Esophagus (tissue), 2 donors: ENCODE results near the gene C8G. TPM values are rescaled to one million over a fixed set of nuclear protein-coding genes. Genes with fewer than 3 reads are reported as not detected.

Experiments
- H3K27ac ChIP-seq, 2 donors: one replicate each; pipeline ENCODE4 v1.5.1; 2013; ENCODE audit warnings: low read depth in 2 of 2, mild to moderate bottlenecking in 2 of 2, inconsistent platforms in 1 of 2, low read length in 1 of 2, moderate library complexity in 1 of 2
- H3K27me3 ChIP-seq, 2 donors: one replicate each; pipeline ENCODE4 v1.6.1; 2013; ENCODE audit warnings: low read length in 2 of 2, control low read depth in 1 of 2, mild to moderate bottlenecking in 1 of 2; ENCODE audit not compliant: insufficient read depth in 2 of 2, control insufficient read depth in 1 of 2
- H3K36me3 ChIP-seq, 2 donors: one replicate each; pipeline ENCODE4 v1.6.1; 2013; ENCODE audit warnings: low read length in 1 of 2; ENCODE audit not compliant: control insufficient read depth in 2 of 2, insufficient read depth in 2 of 2
- H3K4me1 ChIP-seq, 2 donors: one replicate each; pipeline ENCODE4 v1.6.1; 2013; ENCODE audit warnings: low read length in 1 of 2; ENCODE audit not compliant: control insufficient read depth in 2 of 2, insufficient read depth in 2 of 2
- H3K4me3 ChIP-seq, 2 donors: one replicate each; pipeline ENCODE4 v1.5.1; 2013; ENCODE audit warnings: low read length in 2 of 2, mild to moderate bottlenecking in 2 of 2, low read depth in 1 of 2, moderate library complexity in 1 of 2
- H3K9me3 ChIP-seq, 2 donors: one replicate each; pipeline ENCODE4 v1.6.1; 2013; ENCODE audit warnings: mild to moderate bottlenecking in 2 of 2, low read depth in 1 of 2, low read length in 1 of 2, moderate library complexity in 1 of 2; ENCODE audit not compliant: control insufficient read depth in 2 of 2, insufficient read depth in 1 of 2
- WGBS, 2 donors: extraction: QIAGEN DNeasy Blood & Tissue Kit; methylation state at CpG; one replicate each; pipeline ENCODE4 v1.1.7; 2013; 5-methylcytosine and 5-hydroxymethylcytosine counted together
- polyA plus RNA-seq, 2 donors: library from polyadenylated mRNA; stranded (reverse); fragments of 200-250 nt; gene quantifications; one replicate each; pipeline ENCODE4 v1.2.3, GENCODE V29; 2013
- donor health status: healthy with polysubstance abuse.
- donor health status: Bipolar disorder and iron deficiency.

The C8G gene
- polyA plus RNA-seq, 2 donors, result 1.2 to 1.8 TPM

DNA sequence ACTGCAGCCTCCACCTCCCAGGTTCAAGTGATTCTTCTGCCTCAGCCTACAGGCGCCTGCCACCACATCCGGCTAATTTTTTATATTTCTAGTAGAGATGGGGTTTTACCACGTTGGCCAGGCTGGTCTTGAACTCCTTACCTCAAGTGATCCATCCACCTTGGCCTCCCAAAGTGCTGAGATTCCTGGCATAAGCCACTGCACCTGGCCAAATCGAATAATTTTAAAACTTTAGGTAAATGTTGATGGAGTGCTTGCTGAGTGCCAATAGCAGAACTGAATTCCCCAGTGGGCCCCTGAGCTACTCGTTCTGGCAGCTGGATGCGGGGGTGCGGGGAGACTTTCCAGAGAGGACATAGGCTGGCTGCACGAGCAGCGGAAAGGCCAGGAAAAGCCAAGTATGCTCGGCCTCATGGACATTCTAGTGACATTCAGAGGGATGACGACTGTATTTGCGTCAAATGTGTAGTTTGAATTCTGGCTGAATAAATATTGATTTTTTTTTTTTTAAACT is 41.9 kb upstream of the C8G start:
- Histone ChIP-seq H3K4me3 (no peak overlapping the region), H3K36me3 (peaks cover 7 to 21% of the 10 kb centered on the region in 2 donors)

DNA sequence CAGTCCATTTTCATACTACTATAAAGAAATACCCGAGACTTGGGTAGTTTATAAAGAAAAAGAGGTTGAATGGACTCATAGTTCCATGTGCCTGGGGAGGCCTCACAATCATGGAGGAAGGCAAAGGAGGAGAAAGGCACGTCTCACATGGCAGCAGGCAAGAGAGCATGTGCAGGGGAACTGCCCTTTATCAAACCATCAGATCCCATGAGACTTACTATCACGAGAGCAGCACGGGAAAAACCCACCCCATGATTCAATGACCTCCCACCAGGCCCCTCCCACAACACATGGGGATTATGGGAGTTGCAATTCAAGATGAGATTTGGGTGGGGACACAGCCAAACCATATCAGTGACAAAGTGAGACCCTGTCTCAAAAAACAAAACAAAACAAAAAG is 38.8 kb upstream of the C8G start:
- 77 to 79% methylated on average over 4 of the region's 4 CpGs for WGBS, 2 donors
- Histone ChIP-seq H3K4me3 (no peak overlapping the region), H3K27ac (no peak overlapping the region), H3K36me3 (peaks cover 10 to 37% of the 10 kb centered on the region in 2 donors), H3K9me3 (no peaks in the 10 kb centered on the region), H3K4me1 (peaks cover 7 to 12% of the 10 kb centered on the region in 2 donors), H3K27me3 (no peaks in the 10 kb centered on the region)

More for the DNA sequence above, 41.9 kb upstream of the C8G start:
- H3K27me3 ChIP-seq, result no peaks in the 10 kb centered on the region
- peaks cover 7 to 24% of the 10 kb centered on the region in 2 donors for H3K4me1 ChIP-seq
- H3K27ac ChIP-seq, result peak overlapping the region; percentile 97 to 99
- no peaks in the 10 kb centered on the region for H3K9me3 ChIP-seq
- 50 to 55% methylated on average over 12 of the region's 12 CpGs for WGBS, 2 donors

DNA sequence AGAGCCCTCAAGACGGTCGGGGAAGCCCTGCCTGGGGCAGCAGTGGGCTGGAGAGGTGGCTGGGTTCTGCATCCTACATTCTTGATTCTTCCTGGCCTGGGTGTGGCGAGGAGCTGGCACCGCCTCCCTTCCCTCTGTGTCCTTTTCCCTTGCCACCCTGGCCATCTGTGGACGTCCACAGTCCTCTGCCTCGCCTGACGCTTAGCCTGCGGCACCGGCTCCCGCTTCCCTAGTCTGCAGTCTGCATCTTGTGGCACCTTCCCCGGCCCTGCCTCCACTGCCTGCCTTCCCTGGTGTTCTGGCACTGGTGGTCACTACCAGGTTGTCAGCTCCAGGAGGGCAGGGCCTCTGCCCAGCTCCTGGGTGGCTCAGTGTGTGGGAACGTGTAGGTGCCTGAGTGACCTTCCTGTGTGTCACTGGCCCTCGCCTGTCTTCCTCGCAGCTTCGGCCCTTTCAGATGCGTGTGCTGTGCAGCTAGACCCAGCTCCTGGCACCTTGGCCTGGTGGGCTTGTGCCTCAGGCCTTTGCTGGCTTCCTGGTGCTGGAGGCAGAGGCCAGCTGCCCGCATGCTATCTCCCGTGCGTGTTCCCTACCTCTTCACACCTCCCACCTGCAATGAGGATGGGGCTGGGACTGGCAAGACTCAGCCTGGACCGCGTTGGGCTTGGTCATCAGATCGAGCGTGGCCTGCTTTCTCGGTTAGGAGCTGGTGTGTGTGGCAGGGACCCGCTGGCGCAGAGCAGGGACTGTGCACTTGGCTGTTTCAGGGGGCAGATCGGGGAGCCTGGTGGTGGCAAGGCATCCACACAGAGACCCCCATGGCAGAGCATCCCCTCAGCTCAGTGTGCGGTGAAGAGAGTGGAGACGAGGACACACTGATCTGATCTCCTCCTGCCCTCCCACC is 37.8 kb upstream of the C8G start:
- WGBS, 2 donors, result 94 to 96% methylated on average over 29 of the region's 29 CpGs
- no peak overlapping the region for H3K4me3 ChIP-seq
- peaks cover 1 to 2% of the 10 kb centered on the region in 2 donors for H3K4me1 ChIP-seq
- H3K9me3 ChIP-seq, result no peaks in the 10 kb centered on the region
- peaks cover 10 to 37% of the 10 kb centered on the region in 2 donors for H3K36me3 ChIP-seq
- H3K27me3 ChIP-seq, result no peaks in the 10 kb centered on the region
- no peak overlapping the region for H3K27ac ChIP-seq

DNA sequence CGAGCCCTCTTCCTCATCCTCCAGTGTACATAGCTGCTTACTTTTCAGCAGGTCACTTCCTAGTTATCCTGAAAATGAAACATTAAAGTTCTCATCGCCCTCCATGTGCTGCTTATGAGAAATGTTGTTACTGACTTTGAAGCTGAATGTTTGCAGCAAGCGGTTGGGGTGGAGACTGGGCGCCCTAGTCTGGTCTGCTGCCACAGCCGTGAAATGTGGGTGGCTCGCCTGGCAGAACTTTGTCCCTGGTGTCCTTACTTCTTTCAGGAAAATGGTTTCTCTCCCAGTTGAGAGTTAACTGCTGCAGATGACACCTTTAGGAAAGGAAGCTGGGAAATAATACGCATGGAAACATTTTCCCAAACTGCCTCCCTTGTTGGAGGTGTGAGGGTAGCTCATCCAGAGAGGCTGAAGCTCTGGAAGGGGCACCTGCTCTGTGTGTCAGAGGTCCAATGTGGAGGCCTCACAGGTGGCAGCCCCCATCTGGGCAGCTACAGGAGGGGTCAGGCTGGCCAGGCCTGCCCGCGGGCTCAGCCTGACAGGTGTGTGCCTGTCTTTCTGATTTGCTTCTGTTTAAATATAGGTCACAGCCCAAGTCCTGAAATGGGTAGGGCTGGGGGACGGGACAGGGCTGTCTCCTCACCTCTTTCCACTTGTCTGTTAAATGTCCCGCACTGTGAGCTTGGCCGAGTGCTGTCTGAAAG is 34.7 kb upstream of the C8G start:
- no peaks in the 10 kb centered on the region for H3K27me3 ChIP-seq
- H3K4me1 ChIP-seq, result no peaks in the 10 kb centered on the region
- WGBS, 2 donors, result 87 to 92% methylated on average over 12 of the region's 12 CpGs
- H3K9me3 ChIP-seq, result no peaks in the 10 kb centered on the region
- H3K4me3 ChIP-seq, result no peak overlapping the region
- no peak overlapping the region for H3K27ac ChIP-seq
- peaks cover 10 to 52% of the 10 kb centered on the region in 2 donors for H3K36me3 ChIP-seq

DNA sequence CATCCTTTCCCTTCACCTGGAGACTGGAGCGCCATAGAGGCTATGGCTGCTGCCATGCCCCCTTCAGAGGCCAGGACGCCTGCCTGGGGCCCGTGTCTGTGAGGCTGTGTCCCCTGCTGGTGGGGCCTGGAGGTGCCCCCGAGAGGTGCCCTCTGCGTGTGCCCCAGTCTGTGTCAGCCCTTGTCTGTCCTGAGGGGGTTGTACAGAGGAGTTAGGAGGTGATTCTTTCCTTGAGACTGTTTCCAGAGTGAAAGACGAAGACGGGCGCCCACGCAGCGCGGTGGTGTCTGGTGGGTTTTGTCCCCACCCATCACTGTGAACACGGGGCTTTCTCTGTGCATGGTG is 34.2 kb upstream of the C8G start:
- no peaks in the 10 kb centered on the region for H3K27me3 ChIP-seq
- H3K36me3 ChIP-seq, result peaks cover 10 to 56% of the 10 kb centered on the region in 2 donors
- WGBS, 2 donors, result 90% methylated on average over 12 of the region's 12 CpGs
- no peaks in the 10 kb centered on the region for H3K4me1 ChIP-seq
- no peak overlapping the region for H3K27ac ChIP-seq
- no peak overlapping the region for H3K4me3 ChIP-seq
- no peaks in the 10 kb centered on the region for H3K9me3 ChIP-seq

DNA sequence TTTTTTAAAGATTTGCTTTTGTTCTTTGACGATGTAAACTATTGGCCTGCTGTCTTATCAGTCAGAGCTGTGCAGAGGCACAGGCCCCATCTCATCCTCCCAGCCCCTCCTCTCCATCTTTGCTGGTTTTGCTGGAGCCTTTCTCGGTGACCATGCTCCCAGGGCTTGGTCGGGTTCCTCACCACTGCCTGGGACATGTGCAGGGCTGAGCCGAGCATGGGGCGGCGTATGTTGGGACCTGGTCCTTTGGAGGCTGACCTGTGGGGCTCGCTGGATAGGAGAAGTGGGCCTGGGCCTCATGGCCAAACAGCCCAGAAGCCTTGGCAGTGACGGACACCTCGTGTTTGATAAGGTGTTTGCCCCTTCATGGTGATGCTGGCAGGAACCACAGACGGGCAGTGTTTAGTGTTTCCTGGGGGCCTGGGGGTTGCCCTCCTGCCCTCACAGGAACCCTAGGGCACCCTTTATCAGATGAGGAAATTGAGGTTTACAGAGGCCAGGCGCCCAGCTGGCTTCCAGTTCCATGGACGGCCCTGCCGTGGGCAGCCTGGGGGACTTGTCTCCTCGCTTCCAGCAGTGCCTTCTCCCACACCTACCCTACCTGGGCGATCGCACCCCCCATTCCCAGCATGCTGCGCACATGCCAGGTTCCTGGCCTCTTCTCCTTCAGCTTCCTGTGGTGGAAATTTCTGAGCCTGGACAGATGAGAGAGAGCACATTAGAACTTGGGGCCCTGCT is 31.2 kb upstream of the C8G start:
- peaks cover 3 to 60% of the 10 kb centered on the region in 2 donors for H3K36me3 ChIP-seq

DNA sequence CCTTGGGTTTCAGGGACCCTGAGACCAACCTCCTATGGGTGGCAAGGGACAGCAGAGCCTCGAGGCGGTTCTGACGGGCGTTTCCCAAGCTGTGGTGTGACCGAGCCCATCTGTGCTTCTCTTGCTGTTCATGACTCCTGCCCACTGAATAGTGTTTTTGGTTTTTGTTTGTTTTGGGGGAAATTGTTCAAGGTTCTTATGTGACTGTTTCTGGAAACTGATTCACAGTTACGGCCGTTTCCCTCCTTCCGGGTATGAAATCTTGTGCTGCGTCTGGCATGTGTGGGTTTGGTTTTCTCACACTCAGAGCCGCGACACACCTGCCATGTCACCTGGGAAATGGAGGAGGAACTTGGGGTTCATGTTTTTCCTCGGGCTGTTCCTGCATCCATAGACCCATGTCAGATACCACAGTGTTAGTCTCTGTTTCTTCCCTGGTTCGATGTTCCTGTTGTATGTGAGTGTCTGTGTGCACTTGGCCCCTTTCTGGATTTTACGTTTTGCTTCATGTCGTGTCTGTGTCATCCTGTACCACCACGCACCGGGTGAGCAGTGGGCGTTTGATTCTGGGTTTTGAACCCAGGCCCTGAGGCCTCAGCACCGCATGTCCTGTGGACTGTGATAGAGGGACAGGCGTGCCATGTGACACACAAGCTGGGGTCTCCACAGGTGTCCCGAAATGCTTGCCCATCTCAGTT is 29.3 kb upstream of the C8G start:
- H3K36me3 ChIP-seq, result peaks cover 3 to 58% of the 10 kb centered on the region in 2 donors
- no peaks in the 10 kb centered on the region for H3K4me1 ChIP-seq
- 85% methylated on average over 21 of the region's 21 CpGs for WGBS, 2 donors

More for the DNA sequence above, 31.2 kb upstream of the C8G start:
- 93% methylated on average over 17 of the region's 17 CpGs for WGBS, 2 donors
- Histone ChIP-seq H3K4me3 (no peak overlapping the region), H3K4me1 (no peaks in the 10 kb centered on the region), H3K9me3 (no peaks in the 10 kb centered on the region), H3K27me3 (no peaks in the 10 kb centered on the region), H3K27ac (no peak overlapping the region)

DNA sequence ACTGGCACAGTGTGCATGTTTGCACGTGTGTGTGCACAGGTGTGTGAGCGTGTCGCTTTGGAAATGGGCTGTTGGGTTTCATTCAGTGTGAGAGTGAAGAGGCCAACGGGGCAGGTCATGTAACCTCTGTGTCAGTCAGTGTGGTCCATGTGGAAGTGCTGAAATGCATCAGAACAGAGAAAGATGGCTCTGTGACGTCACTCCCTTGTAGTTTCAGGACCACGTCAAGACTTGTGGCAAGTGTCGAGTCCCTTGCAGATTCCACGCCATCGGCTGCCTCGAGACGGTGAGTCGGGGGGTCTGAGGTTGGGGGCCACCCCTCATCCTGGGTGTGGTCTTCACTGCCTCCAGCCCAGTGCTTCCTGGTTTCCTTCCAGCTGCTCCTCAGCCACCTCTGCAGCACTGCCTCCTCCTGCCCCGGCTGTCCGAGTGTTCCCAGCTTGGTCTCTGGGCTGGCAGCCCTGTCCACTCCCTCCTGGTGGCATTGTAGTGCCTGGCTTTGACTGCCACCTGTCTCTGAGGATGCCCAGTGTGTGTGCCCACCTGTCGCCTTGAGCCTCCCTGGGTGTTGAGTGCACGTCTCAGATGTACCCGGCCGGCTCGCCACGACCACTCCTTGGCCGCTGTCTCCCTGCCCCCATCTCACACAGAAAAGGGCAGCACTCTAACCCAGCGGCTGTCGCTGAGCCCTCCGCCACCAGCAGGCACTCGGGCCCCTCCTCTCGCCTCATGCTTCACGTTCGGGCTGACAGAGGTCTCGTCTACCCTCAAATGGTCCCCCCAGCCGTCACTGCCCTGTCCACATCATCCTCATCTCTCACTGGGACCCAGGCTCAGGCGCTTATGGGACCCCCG is 28.5 kb upstream of the C8G start:
- peaks cover 2 to 60% of the 10 kb centered on the region in 2 donors for H3K36me3 ChIP-seq
- no peak overlapping the region for H3K27ac ChIP-seq

More for the DNA sequence above, 29.3 kb upstream of the C8G start:
- no peak overlapping the region for H3K4me3 ChIP-seq
- H3K27ac ChIP-seq, result no peak overlapping the region
- no peaks in the 10 kb centered on the region for H3K27me3 ChIP-seq
- H3K9me3 ChIP-seq, result no peaks in the 10 kb centered on the region

More for the DNA sequence above, 28.5 kb upstream of the C8G start:
- Histone ChIP-seq H3K4me3 (no peak overlapping the region), H3K27me3 (no peaks in the 10 kb centered on the region), H3K4me1 (no peaks in the 10 kb centered on the region), H3K9me3 (no peaks in the 10 kb centered on the region)
- WGBS, 2 donors, result 91 to 92% methylated on average over 32 of the region's 32 CpGs
